Heart left ventricle (tissue), 13 donors: ENCODE measurements around the gene GPATCH3.

Experiments used
- POLR2A ChIP-seq, 2 donors: fragments of 450-650 bp; IDR thresholded peaks; one replicate each; pipeline ENCODE4 v1.6.1; 2017; ENCODE audit warnings: antibody characterized with exemption in 2 of 2, mild to moderate bottlenecking in 2 of 2, moderate library complexity in 2 of 2
- TF ChIP-seq, protein P1 (sequence below), 12 donors: fragments of 200-600 bp; sonication (generic) in 4 of 12; IDR thresholded peaks; one replicate each; pipeline versions ENCODE4 v1.5.0 to v1.8.0; 2018 to 2022; ENCODE audit warnings: antibody characterized with exemption in 12 of 12, mild to moderate bottlenecking in 5 of 12
- donor health status: ischemic (EF 13 %, LVEDD 7.1; RV severe dilation, severe dysfunction).
- donor health status: DM: no; HTN: yes; CAD: no.
- donor health status: DM: no; HTN: no; CAD: no.
- donor health status: ischemic (EF 25% LVEDD 6.9; RV normal size, moderate dysfunction).
- donor health status: ischemic (EF 25% LVEDD 5.7; RV mildly dilated, moderate dysfunction).
- donor health status: ischemic (EF 35%, LVEDD 5.7; RV mildly dilated, moderate dysfunction).
- donor health status: nonischemic (EF 11% LVEDD 7.7; RV severe dilation, severe dysfunction).
- donor health status: DM: yes; HTN: yes; CAD: no.
- donor health status: PGD.
- donor health status: ischemic (EF 29% LVEDD 5.4; RV normal size, mild dysfunction).
- donor health status: nonischemic (EF 23%, LVEDD 6.1; RV moderate dilation, normal function).

DNA sequence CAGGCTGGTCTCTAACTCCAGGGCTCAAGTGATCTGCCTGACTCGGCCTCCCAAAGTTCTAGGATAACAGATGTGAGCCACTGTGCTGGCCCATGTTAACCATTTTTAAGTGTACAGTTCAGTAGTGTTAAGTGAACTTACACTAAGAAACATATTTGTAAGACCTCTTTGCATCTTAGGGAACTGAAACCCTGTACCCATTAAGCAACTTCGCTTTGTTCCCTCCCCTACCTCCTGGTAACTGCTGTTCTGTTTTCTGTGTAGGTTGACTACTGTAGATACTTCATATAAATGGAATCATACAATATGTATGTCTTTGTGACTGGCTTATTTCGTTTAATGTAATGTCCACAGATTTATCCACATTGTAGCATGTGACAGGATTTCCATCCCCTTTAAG lies 32.3 kb upstream of the GPATCH3 start:
- TF ChIP-seq, protein P1, sequence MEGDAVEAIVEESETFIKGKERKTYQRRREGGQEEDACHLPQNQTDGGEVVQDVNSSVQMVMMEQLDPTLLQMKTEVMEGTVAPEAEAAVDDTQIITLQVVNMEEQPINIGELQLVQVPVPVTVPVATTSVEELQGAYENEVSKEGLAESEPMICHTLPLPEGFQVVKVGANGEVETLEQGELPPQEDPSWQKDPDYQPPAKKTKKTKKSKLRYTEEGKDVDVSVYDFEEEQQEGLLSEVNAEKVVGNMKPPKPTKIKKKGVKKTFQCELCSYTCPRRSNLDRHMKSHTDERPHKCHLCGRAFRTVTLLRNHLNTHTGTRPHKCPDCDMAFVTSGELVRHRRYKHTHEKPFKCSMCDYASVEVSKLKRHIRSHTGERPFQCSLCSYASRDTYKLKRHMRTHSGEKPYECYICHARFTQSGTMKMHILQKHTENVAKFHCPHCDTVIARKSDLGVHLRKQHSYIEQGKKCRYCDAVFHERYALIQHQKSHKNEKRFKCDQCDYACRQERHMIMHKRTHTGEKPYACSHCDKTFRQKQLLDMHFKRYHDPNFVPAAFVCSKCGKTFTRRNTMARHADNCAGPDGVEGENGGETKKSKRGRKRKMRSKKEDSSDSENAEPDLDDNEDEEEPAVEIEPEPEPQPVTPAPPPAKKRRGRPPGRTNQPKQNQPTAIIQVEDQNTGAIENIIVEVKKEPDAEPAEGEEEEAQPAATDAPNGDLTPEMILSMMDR (IDR thresholded peaks at IDR 0.05): no peak
- TF ChIP-seq POLR2A (IDR thresholded peaks at IDR 0.05): no peak
